NCI-H1048 (cell line): ENCODE data around the gene PCYT2.

Experiments
- DNase-seq: peaks from one replicate; lab custom pipeline; 2025; lab: John Stamatoyannopoulos, UW

PCYT2 gene

DNA sequence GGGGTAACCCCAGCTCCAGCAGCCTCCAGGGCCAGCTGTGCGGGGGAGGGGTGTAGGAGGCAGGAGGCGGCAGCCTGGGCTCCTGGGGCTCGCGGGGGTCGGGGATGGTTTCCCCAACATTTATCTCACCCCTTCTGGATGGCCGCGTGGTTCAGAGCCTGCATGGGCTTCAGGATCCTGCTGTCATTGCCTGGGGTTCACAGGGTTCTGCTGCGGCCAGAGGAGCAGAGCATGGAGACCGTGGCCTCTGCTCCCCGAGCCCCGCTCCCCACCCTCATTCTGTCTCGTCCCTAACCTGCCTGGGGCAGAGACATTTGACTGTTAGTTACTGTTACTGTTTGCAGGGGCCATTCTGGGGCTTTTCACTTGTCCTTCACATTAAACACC is 31.0 kb upstream of the PCYT2 start:
- DNase-seq, result no peak

DNA sequence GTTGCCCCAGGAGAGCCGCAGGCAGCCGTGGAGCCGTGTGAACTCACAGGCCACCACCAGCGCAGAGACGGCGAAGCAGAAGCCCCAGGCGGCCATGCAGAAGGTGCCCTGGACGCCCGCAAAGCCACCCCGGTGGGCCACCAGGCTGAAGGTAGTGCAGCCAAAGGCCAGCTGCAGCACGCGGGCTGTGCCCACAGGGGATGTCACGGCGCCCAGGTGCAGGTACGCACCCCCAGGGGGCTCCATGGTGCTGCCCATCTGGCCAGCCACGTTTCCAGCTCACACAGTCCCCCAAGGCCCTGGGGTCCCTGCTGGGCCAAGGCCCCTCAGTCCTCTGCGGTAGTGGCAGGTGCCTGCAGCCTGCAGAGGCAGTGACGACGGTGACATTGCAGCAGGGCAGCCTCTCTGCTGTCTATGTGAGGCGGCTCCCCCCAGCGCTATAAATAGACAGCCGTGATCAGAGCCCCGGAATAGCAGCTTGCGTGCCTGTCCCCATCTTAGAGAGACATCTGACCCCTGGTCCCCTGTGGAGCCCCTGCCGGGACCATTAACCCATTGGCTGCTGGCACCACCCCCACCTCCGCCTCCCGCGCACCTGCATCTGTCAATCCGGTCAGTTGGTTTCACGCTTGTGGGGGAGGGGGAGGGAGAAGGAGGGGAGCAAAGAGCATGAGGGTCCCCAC is 30.4 kb upstream of the PCYT2 start:
- DNase-seq, result no peak

- no peak for DNase-seq
Observed at GRCh38 chr17:81940538-81941483, 29.6 kb upstream of the PCYT2 start.

- DNase-seq, result no peak
Observed at GRCh38 chr17:81939881-81940385, 28.7 kb upstream of the PCYT2 start.

GRCh38 chr17:81939218-81939617 is 28.0 kb upstream of the PCYT2 start:
- DNase-seq, result no peak

DNA sequence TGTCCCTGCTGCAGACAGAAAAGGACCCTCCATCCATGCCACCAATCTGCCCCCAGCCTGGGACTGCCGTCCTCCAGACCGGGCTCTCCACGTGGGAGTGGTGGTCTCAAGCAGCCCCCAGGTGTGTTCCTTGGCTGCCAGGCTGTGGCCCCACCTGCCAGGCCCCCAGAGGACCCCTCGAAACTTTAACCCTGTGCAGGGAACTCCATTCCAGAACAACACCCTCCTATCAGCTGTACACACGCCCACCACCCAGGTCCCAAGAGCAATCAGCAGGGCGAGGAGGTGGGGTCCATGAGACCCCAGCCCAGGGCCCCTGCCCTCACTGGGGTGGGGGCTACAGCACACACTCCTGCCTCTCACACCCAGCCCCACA is 24.5 kb upstream of the PCYT2 start:
- no peak for DNase-seq

- DNase-seq, result no peak
Observed at GRCh38 chr17:81934850-81935708, 23.9 kb upstream of the PCYT2 start.

- no peak for DNase-seq
Observed at GRCh38 chr17:81934098-81934757, 23.0 kb upstream of the PCYT2 start.

DNA sequence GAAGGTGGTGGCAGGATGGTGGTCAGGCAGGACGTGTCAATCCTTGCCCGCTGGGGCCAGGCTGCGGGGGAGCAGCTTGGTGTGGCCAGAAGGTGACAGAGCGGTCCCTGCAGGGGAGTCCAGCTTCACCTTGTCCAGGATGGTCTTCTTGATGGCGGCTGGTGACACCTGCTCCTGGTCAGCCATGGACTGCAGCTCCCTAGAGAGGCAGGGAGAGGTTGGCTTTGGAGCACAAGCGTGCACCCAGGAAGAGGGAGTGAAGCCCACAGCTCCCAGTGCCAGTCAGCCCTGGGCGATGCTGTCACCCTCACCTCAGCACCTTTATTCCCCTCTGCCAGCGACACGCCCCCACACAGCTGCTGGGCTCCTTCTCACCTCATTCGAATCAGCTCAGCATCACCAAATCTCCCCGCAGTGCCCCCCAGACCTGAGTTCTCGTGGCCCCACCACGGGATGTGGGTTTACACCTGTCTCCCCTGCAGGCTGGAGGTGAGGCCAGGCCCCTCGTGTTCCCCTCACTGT is 22.0 kb upstream of the PCYT2 start:
- no peak for DNase-seq

DNA sequence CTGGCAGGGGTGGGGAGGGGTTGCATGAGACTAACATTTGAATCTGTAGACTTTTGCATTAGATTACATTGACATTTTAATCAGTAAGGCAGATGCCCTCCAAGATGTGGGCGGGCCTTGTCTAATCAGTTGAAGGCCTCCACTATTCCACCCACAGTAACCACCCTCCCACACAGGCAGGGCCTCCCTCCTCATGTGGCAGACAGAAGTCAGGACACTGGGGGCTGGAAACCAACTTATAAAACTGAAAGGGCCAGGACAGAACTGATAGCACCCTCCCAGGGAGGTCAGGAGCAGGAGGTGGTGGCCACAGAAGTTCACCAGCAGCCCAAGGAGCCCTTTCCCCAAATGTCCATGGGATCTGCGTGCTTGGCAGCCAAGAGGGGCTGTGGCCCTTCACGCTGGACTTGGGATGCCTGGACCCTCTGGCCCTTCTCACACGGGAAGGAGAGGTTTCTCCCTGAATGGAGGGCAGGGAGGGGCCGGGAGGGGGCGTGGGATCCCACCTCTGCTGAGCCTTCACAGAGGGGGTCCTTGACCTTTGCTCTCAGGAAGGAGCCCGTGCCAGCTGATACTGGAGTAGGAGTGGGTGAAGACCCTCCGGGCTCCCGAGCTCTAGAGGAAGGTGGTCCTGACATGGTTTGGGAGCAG is 21.3 kb upstream of the PCYT2 start:
- DNase-seq, result no peak

- no peak for DNase-seq
Observed at GRCh38 chr17:81931557-81932332, 20.5 kb upstream of the PCYT2 start.

DNA sequence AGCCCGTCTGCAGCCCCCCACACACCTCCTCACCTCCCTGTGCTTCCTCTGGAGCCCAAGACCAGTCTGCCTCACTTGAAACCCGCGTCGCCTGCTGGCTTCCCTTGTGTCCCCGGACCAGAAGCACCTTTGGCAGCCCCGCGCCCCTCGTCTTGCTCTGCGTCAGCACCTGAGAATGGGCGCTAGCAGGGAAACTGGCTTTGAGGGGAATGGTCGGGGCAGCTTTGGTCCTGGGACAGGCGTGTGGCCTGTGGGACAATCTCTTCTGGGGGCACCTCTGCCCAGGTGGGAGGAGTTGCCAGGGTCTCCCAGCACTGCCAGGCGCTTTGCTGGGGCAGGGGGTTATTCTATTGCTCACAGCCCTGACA is 20.0 kb upstream of the PCYT2 start:
- no peak for DNase-seq

GRCh38 chr17:81930142-81931125 is 19.2 kb upstream of the PCYT2 start:
- DNase-seq, result no peak

GRCh38 chr17:81929253-81930141 is 18.3 kb upstream of the PCYT2 start:
- DNase-seq, result no peak

GRCh38 chr17:81928544-81929252 is 17.5 kb upstream of the PCYT2 start:
- DNase-seq, result no peak

GRCh38 chr17:81927653-81928543 is 16.7 kb upstream of the PCYT2 start, which contains the start of gene MAFG:
Gene MAFG (minus strand): TSS chr17:81927735. CDS start chr17:81923185, 4,550 bp downstream.
- peak; percentile 90 for DNase-seq
